PC-3 (cell line): ENCODE measurements around the gene SLC22A4. TPM values are rescaled to one million over a fixed set of nuclear protein-coding genes. Genes with fewer than 3 reads are reported as not detected.

ENCODE experiments used
- ATAC-seq: fragments of 200-7000 bp; cut with Tn5 transposase; 2 replicates; pipeline ENCODE4 v1.9.1; 2020; ENCODE audit warnings: mild to moderate bottlenecking, moderate library complexity
- BruUV-seq: library from RNA; stranded (reverse); fragments of 400-500 nt; replicated peaks from 2 replicates; lab custom pipeline; 2021; lab: Mats Ljungman, UMichigan
- CTCF ChIA-PET: fragments of 300-600 bp; sonication (Branson Sonifier 250); formaldehyde crosslinking; loops from one replicate; lab custom pipeline; 2022; ENCODE audit warnings: antibody characterized with exemption; lab: Charles Lee
- POLR2A ChIA-PET: fragments of 300-600 bp; sonication (Branson Sonifier 250); formaldehyde crosslinking; loops from one replicate; lab custom pipeline; 2022; ENCODE audit warnings: antibody characterized with exemption; ENCODE audit not compliant: unreplicated experiment; lab: Charles Lee
- DNase-seq: peaks from one replicate; pipeline ENCODE4 v3.0.0-alpha.2; 2015
- H2AFZ ChIP-seq: fragments of 300-600 bp; sonication (generic); 2 replicates; pipeline ENCODE4 v1.6.0; 2016; ENCODE audit warnings: antibody characterized with exemption, low read length
- H3F3A ChIP-seq: fragments of 300-600 bp; sonication (generic); one replicate; pipeline ENCODE4 v1.6.0; 2017; ENCODE audit warnings: antibody characterized with exemption, low read length, control low read depth, mild to moderate bottlenecking; ENCODE audit not compliant: unreplicated experiment
- H3K27ac ChIP-seq: fragments of 300-600 bp; sonication (generic); 2 replicates; pipeline ENCODE4 v1.5.1; 2016; ENCODE audit warnings: mild to moderate bottlenecking, low read length
- H3K27me3 ChIP-seq: fragments of 300-600 bp; sonication (generic); 2 replicates; pipeline ENCODE4 v1.6.1; 2016; ENCODE audit warnings: low read length, mixed read lengths
- H3K36me3 ChIP-seq: fragments of 300-600 bp; sonication (generic); 2 replicates; pipeline ENCODE4 v1.6.1; 2016; ENCODE audit warnings: low read depth, mixed run types, low read length, mixed read lengths
- H3K4me1 ChIP-seq: fragments of 300-600 bp; sonication (generic); 2 replicates; pipeline ENCODE4 v1.5.1; 2016; ENCODE audit warnings: low read length; ENCODE audit not compliant: insufficient read depth
- H3K4me2 ChIP-seq: fragments of 300-600 bp; sonication (generic); 2 replicates; pipeline ENCODE4 v1.6.0; 2016; ENCODE audit warnings: low read length
- H3K4me3 ChIP-seq: fragments of 300-600 bp; sonication (generic); 2 replicates; pipeline ENCODE4 v1.5.1; 2016; ENCODE audit warnings: mild to moderate bottlenecking, low read length, mixed read lengths
- H3K79me2 ChIP-seq: fragments of 300-600 bp; sonication (generic); 2 replicates; pipeline ENCODE4 v1.6.1; 2017; ENCODE audit warnings: low read length, mixed read lengths
- H3K9ac ChIP-seq: fragments of 300-600 bp; sonication (generic); 2 replicates; pipeline ENCODE4 v1.6.0; 2016; ENCODE audit warnings: mild to moderate bottlenecking, low read length
- H3K9me2 ChIP-seq: fragments of 300-600 bp; sonication (generic); replicated peaks from 2 replicates; pipeline ENCODE4 v1.6.1; 2016; ENCODE audit warnings: mixed run types, low read length, mixed read lengths
- H3K9me3 ChIP-seq: fragments of 300-600 bp; sonication (generic); 2 replicates; pipeline ENCODE4 v1.6.1; 2016; ENCODE audit warnings: low read length, mixed read lengths
- H4K20me1 ChIP-seq: fragments of 300-600 bp; sonication (generic); 2 replicates; pipeline ENCODE4 v1.6.1; 2016; ENCODE audit warnings: low read length, mixed read lengths
- EZH2 ChIP-seq: fragments of 300-600 bp; sonication (generic); IDR thresholded peaks from one replicate; pipeline ENCODE4 v1.6.1; 2017; ENCODE audit warnings: antibody characterized with exemption, mild to moderate bottlenecking, low read length; ENCODE audit not compliant: unreplicated experiment
- EZH2phosphoT487 ChIP-seq: fragments of 300-600 bp; sonication (generic); IDR thresholded peaks from 2 replicates; pipeline ENCODE4 v1.6.1; 2018; ENCODE audit warnings: mild to moderate bottlenecking, antibody characterized with exemption, low read length, borderline replicate concordance
- intact Hi-C: fragments of 100-400 bp; cut with micrococcal nuclease; formaldehyde crosslinking; loops from 2 replicates; pipeline ENCODE4 v1.9.0; 2023
- total RNA-seq: library from RNA; depleted of rRNA; stranded (reverse); fragments of >200 nt; gene quantifications from 2 replicates; pipeline ENCODE4 v1.2.3, GENCODE V29; 2014
- TF ChIP-seq, protein P1 (sequence below): fragments of 300-600 bp; sonication (generic); conservative IDR thresholded peaks from 2 replicates; pipeline ENCODE4 v1.5.1; 2017; ENCODE audit warnings: antibody characterized with exemption, low read depth, mild to moderate bottlenecking, low read length

SLC22A4 gene
- total RNA-seq, 1 experiment from 2014 or later, result 3.4 TPM

DNA sequence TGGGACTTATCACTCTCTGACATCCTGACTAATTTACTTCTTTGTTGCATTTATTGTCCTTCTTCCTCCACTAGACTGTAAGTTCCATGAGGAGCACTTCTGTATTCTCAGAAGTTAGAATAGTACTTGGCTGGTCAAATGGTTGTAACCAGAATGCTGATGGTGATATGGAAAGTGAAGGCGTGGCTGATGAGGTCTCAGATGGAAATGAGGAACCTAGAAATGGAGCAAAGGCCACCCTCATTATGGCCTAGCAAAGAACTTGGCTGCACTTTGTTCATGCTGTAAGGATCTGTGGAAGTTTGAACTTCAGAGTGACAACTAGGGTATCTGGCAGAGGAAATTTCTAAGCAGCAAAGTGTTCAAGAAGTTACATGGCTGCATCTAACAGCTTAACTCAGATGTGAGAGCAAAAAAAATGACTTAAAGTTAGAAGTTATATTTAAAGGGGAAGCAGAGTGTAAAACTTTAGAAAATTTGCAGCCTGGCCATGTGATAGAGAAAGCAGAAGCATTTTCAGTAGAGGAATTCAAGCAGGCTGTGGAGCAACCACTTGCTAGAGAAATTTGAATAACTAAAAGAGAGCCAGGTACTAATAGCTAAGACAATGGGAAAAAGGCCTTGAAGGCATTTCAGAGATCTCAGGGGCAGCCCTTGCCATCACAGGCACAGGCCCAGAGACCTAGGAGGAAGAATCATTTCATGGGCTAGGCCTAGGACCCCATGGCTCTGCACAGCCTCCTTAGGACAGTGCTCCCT, 60.4 kb downstream of the SLC22A4 start:
- Histone ChIP-seq H3K4me2 (no peak overlapping the region), H3K9me2 (no peaks in the 10 kb centered on the region), H3K9me3 (no peaks in the 10 kb centered on the region), H3K9ac (no peak overlapping the region), H3K36me3 (no peaks in the 10 kb centered on the region), H3K27ac (no peak overlapping the region), H3K27me3 (no peaks in the 10 kb centered on the region), H3F3A (no peaks in the 10 kb centered on the region), H3K4me3 (no peak overlapping the region), H3K79me2 (no peaks in the 10 kb centered on the region), H3K4me1 (no peaks in the 10 kb centered on the region), H4K20me1 (no peaks in the 10 kb centered on the region), H2AFZ (no peak overlapping the region)
- no peak for DNase-seq
- intact Hi-C loops, result no loop called here
- ChIA-PET POLR2A (no interaction called here), CTCF (no interaction called here)
- TF ChIP-seq EZH2 (no peak), EZH2phosphoT487 (no peak)
- TF ChIP-seq, protein P1, sequence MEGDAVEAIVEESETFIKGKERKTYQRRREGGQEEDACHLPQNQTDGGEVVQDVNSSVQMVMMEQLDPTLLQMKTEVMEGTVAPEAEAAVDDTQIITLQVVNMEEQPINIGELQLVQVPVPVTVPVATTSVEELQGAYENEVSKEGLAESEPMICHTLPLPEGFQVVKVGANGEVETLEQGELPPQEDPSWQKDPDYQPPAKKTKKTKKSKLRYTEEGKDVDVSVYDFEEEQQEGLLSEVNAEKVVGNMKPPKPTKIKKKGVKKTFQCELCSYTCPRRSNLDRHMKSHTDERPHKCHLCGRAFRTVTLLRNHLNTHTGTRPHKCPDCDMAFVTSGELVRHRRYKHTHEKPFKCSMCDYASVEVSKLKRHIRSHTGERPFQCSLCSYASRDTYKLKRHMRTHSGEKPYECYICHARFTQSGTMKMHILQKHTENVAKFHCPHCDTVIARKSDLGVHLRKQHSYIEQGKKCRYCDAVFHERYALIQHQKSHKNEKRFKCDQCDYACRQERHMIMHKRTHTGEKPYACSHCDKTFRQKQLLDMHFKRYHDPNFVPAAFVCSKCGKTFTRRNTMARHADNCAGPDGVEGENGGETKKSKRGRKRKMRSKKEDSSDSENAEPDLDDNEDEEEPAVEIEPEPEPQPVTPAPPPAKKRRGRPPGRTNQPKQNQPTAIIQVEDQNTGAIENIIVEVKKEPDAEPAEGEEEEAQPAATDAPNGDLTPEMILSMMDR, result no peak
- BruUV-seq, result no TSS peak
- ATAC-seq, result no peak

DNA sequence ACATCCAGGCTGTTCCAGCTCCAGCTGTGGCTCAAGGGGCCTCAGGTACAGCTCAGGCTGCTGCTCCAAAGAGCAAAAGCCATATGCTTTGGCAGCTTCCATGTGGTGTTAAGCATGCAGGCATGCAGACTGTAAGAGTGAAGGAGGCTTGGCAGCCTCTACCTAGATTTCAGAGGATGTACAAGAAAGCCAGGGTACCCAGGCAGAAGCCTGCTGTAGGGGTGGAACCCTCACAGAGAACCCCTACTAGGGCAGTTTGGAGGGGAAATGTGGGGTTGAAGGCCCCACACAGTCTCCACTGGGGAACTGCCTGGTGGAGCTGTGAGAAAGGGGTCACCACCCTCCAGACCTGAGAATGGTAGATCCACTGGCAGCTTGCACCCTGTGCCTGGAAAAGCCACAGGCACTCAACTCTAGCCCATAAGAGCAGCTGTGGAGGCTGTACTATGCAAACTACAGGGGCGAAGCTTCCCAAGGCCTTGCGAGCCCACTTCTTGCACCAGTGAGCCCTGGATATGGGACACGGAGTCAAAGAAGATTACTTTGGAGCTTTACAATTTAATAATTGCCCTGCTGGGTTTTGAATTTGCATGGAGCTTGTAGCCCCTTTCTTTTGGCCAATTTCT, 61.1 kb downstream of the SLC22A4 start:
- Histone ChIP-seq H3K4me2 (no peak overlapping the region), H3K27me3 (no peaks in the 10 kb centered on the region), H2AFZ (no peak overlapping the region), H4K20me1 (no peaks in the 10 kb centered on the region), H3K4me1 (no peaks in the 10 kb centered on the region), H3F3A (no peaks in the 10 kb centered on the region), H3K9me2 (no peaks in the 10 kb centered on the region), H3K79me2 (no peaks in the 10 kb centered on the region), H3K27ac (no peak overlapping the region), H3K9ac (no peak overlapping the region), H3K36me3 (no peaks in the 10 kb centered on the region), H3K9me3 (no peaks in the 10 kb centered on the region), H3K4me3 (no peak overlapping the region)
- intact Hi-C loops, result no loop called here
- ChIA-PET POLR2A (interaction anchor here (0.6 kb wide), 1 partner anchor 61 kb away, joined by 3 read pairs; no protein-coding TSS in a partner anchor), CTCF (no interaction called here)
- DNase-seq (no peak), ATAC-seq (no peak)
- TF ChIP-seq EZH2phosphoT487 (no peak), EZH2 (no peak)
- TF ChIP-seq, protein P1, result no peak
- no TSS peak for BruUV-seq

DNA sequence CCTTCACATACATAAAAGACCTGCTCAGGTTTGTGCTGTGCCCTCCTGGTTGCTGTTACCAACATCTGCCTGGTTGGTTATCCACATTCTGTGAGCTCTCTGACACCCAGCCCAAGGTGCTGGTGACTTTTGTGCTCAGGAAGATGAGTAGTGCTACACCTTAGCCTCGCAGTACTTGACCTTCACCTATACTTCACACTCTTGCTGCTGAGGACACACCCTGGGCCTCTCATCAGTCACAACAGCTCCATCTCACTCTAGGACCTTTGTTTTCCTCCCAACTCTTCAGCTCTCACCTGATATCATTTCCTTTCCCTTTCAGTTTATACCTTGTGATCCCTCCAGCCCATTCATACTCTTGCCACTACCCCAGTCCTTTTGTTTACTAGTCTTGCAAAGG, 64.6 kb downstream of the SLC22A4 start:
- no peak overlapping the region for H3K4me3 ChIP-seq
- POLR2A ChIA-PET, result no interaction called here
- CTCF ChIA-PET, result no interaction called here
- intact Hi-C loops, result no loop called here
- no peaks in the 10 kb centered on the region for H3K79me2 ChIP-seq
- H2AFZ ChIP-seq, result no peak overlapping the region
- H3K27ac ChIP-seq, result no peak overlapping the region
- H3K4me1 ChIP-seq, result peaks cover 10% of the 10 kb centered on the region
- no peak for ATAC-seq
- H3F3A ChIP-seq, result peaks cover 2% of the 10 kb centered on the region
- H3K9me3 ChIP-seq, result no peaks in the 10 kb centered on the region
- H3K4me2 ChIP-seq, result no peak overlapping the region
- no peaks in the 10 kb centered on the region for H3K36me3 ChIP-seq
- H3K9ac ChIP-seq, result no peak overlapping the region
- H4K20me1 ChIP-seq, result no peaks in the 10 kb centered on the region
- H3K27me3 ChIP-seq, result no peaks in the 10 kb centered on the region
- no TSS peak for BruUV-seq
- H3K9me2 ChIP-seq, result no peaks in the 10 kb centered on the region
- no peak for DNase-seq
- TF ChIP-seq, protein P1, result no peak
- TF ChIP-seq EZH2, result no peak
- TF ChIP-seq EZH2phosphoT487, result no peak
